Measurements from ENCODE around the gene UQCC2. TPM values are rescaled to one million over a fixed set of nuclear protein-coding genes. Genes with fewer than 3 reads are reported as not detected.

The UQCC2 gene
- total RNA-seq, 2 donors from 2014 or later, result 24.5 to 25.7 TPM

DNA sequence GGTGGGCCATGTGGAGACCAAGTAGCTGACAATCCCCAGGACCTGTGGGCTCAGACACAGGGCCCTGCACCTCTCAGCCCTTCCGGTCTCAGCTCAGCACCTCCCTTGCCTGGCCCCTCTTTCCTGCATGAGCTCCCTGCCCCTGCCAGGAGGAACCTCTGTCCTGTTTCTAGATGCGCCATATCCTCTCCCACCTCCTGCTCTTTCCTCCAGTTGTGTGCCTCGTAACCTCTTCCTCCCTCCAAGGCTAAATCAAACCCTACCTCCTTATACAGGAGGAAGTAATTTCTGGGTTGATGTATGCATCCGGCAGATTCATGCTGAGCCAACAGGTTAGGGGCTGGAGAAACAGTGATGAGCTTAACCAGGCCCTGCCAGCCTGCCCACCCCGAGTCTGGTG is 59.5 kb downstream of the UQCC2 start:
- 91% methylated on average over 5 of the region's 5 CpGs for WGBS
- Histone ChIP-seq H3K27ac (no peak overlapping the region), H3K36me3 (no peaks in the 10 kb centered on the region), H3K9me3 (no peaks in the 10 kb centered on the region), H3K4me3 (no peak overlapping the region), H3K27me3 (replicated peaks; ENCODE audit: insufficient read depth) (no peaks in the 10 kb centered on the region), H3K4me1 (replicated peaks) (no peaks in the 10 kb centered on the region)
- no peak for TF ChIP-seq POLR2A (IDR thresholded peaks at IDR 0.05)
- TF ChIP-seq, protein P1, sequence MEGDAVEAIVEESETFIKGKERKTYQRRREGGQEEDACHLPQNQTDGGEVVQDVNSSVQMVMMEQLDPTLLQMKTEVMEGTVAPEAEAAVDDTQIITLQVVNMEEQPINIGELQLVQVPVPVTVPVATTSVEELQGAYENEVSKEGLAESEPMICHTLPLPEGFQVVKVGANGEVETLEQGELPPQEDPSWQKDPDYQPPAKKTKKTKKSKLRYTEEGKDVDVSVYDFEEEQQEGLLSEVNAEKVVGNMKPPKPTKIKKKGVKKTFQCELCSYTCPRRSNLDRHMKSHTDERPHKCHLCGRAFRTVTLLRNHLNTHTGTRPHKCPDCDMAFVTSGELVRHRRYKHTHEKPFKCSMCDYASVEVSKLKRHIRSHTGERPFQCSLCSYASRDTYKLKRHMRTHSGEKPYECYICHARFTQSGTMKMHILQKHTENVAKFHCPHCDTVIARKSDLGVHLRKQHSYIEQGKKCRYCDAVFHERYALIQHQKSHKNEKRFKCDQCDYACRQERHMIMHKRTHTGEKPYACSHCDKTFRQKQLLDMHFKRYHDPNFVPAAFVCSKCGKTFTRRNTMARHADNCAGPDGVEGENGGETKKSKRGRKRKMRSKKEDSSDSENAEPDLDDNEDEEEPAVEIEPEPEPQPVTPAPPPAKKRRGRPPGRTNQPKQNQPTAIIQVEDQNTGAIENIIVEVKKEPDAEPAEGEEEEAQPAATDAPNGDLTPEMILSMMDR (IDR thresholded peaks at IDR 0.05), result no peak
- TF ChIP-seq POLR2AphosphoS5 (IDR thresholded peaks at IDR 0.05), result no peak
- no peak for DNase-seq (ENCODE audit: low spot score)
- intact Hi-C loops (cut with DNase I), result no loop called here

DNA sequence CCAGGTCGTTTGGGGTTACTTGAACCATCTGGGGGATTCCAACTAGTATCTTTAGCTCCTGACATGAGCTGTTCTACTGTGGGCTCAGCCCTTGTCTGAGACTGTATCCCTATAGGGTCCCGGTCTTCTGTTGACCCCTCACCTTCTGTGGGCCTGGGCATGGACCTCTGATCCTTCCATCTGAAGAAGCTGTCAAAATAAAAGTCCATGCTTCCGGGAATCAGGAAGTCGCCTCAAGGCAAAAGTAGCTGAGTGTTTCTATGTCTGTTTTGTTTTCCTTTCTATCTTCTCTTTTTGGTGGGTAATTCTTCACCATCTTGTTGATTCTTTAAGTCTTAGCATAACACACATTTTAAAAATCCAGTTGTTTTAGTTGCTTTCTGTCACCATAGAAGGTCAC is 60.1 kb downstream of the UQCC2 start:
- TF ChIP-seq POLR2AphosphoS5 (IDR thresholded peaks at IDR 0.05), result no peak
- no peak for TF ChIP-seq POLR2A (IDR thresholded peaks at IDR 0.05)
- TF ChIP-seq, protein P1 (IDR thresholded peaks at IDR 0.05), result no peak
- DNase-seq (ENCODE audit: low spot score), result no peak
- H3K27ac ChIP-seq, result no peak overlapping the region
- no peak overlapping the region for H3K4me3 ChIP-seq
- H3K4me1 ChIP-seq (replicated peaks), result no peaks in the 10 kb centered on the region
- WGBS, result 79% methylated on average over 4 of the region's 4 CpGs
- no peaks in the 10 kb centered on the region for H3K9me3 ChIP-seq
- intact Hi-C loops (cut with DNase I), result no loop called here
- no peaks in the 10 kb centered on the region for H3K27me3 ChIP-seq (replicated peaks; ENCODE audit: insufficient read depth)
- H3K36me3 ChIP-seq, result no peaks in the 10 kb centered on the region

MicroRNAs encoded within 50 kb of the gene (microRNA counts, 767-probe panel; counts per million panel counts)
- microRNA hsa-miR-3934, result 0 to 431 counts per million in 2 donors

Small RNA genes lying within 50 kb of the gene (microRNA-seq; reads per million reads assigned to microRNA genes)
- gene MIR3934, result 1.9 reads per million, percentile 27 among the genes with 10 or more reads in this experiment

Small RNA genes lying within 50 kb of the gene (small RNA-seq; reads per million reads assigned to genes)
- 0 reads per million in 2 donors for gene MIR3934

Other genes with a start within 250 kb of the UQCC2 start
- gene BAK1, start 131.4 kb downstream of the UQCC2 start, total RNA-seq, result 10 to 100 TPM in 1 of 2 donors, 1 to 10 TPM in 1; 6.2 to 13.6 TPM
- gene ITPR3, start 90.4 kb downstream of the UQCC2 start, total RNA-seq, result 10 to 100 TPM; 21.8 to 99.1 TPM
- 1 to 10 TPM; 2.5 to 3.1 TPM for gene IP6K3, start 35.2 kb upstream of the UQCC2 start, total RNA-seq
- 10 to 100 TPM; 64.2 to 80.2 TPM for gene LEMD2, start 77.4 kb upstream of the UQCC2 start, total RNA-seq
- gene MLN, start 92.3 kb upstream of the UQCC2 start, total RNA-seq, result not detected

All from prostate gland (tissue), 2 donors.